Stimulated activated CD8-positive, alpha-beta memory T cell treated with anti-CD3 and anti-CD28 coated beads, Interleukin-2, amount 100 ng/mL, for 48 hours (primary cell): ENCODE measurements around the gene DMP1.
"Not testable (repeated sequence)": the region's sequence is repeated elsewhere in the genome, so short reads cannot be mapped to it uniquely, and the experiment has no call there.

Experiments used
- DNase-seq, 2 donors: peaks; one replicate each; pipeline ENCODE4 v3.0.0-alpha.2; 2020; ENCODE audit warnings: low read depth in 2 of 2

The DMP1 gene

DNA sequence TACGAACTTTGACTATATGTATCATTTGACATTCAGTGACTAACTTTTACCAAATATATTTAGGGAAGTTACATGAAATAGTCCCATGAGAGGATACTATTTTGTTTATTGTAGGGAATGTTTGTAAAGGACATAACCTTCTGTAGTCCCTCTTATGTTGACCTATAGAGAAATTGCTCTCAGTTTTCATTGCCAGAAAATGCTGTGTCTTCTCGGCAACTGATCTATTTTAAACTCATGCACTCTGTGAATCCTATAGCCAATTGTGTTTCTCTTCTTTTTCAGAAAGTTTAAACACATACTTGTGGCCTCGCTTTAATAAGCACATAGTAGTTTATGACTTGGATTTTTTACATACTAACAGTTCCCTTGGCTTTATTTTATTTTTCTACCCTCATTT, 38.2 kb downstream of the DMP1 start:
- DNase-seq, result no peak

GRCh38 chr4:87690947-87691346, 40.9 kb downstream of the DMP1 start:
- not testable (repeated sequence) for DNase-seq

- DNase-seq, result not testable (repeated sequence)
These were observed 42.0 kb downstream of the DMP1 start for GRCh38 chr4:87692060-87692459.

GRCh38 chr4:87697272-87697671, 47.2 kb downstream of the DMP1 start:
- DNase-seq, result no peak

- DNase-seq, result no peak
These were observed 47.9 kb downstream of the DMP1 start for GRCh38 chr4:87697945-87698344.

DNA sequence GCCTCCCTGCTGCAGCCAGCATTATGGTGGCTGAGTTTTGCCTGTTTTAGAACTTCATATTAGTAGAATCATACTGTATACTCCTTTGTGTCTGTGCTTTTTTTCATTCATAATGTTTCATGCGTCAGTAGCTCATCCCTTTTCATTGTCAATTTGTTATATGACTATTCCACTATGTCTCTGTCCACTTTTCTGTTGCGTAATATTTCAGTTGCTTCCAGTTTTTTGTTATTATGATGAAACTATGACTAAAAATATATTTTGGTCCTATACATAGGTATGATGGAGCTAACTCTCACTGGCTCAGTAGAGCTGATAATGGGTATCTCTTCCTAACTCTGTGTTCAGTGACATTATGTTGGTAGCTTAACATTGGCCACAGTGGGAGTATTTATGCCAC, 48.3 kb downstream of the DMP1 start:
- DNase-seq, result no peak

GRCh38 chr4:87704001-87704400, 53.9 kb downstream of the DMP1 start:
- no peak for DNase-seq

GRCh38 chr4:87707279-87707918, 57.3 kb downstream of the DMP1 start:
- DNase-seq, result no peak
